GM12878 (cell line): ENCODE results near the gene FHOD3. TPM values are rescaled to one million over a fixed set of nuclear protein-coding genes. Genes with fewer than 3 reads are reported as not detected.

Experiments used
- ATAC-seq: fragments of 200-7000 bp; cut with Tn5 transposase; 3 replicates; pipeline ENCODE4 v1.9.1; 2020; ENCODE audit warnings: mild to moderate bottlenecking, moderate library complexity
- BruUV-seq: library from RNA; stranded (reverse); fragments of 400-500 nt; replicated peaks from 2 replicates; lab custom pipeline; 2021; lab: Mats Ljungman, UMichigan
- CTCF ChIA-PET: fragments of 300-600 bp; sonication (Branson Sonifier 250); formaldehyde crosslinking; extraction: SDS; loops from one replicate; lab custom pipeline; 2021; ENCODE audit warnings: inconsistent platforms; lab: Yijun Ruan, JAX
- POLR2A ChIA-PET: fragments of 350-600 bp; formaldehyde crosslinking; extraction: SDS; loops from one replicate; lab custom pipeline; 2021; ENCODE audit warnings: inconsistent platforms; lab: Charles Lee
- RAD21 ChIA-PET: fragments of 300-600 bp; sonication (Branson Sonifier 250); formaldehyde crosslinking; loops from one replicate; lab custom pipeline; 2023; ENCODE audit warnings: antibody characterized with exemption; ENCODE audit not compliant: unreplicated experiment; lab: Charles Lee
- SMC1A ChIA-PET: fragments of 300-600 bp; sonication (Branson Sonifier 250); formaldehyde crosslinking; loops from one replicate; lab custom pipeline; 2023; ENCODE audit not compliant: unreplicated experiment, uncharacterized antibody; lab: Charles Lee
- DNase-seq: peaks from one replicate; pipeline ENCODE4 v3.0.0-alpha.2; 2011; ENCODE audit warnings: low read depth, low spot score
- FAIRE-seq: peaks from 3 replicates; lab custom pipeline; 2011; peaks lifted over from hg19 to GRCh38; lab: Jason Lieb, UNC
- H2AFZ ChIP-seq: 2 replicates; pipeline ENCODE4 v1.6.0; 2011; ENCODE audit warnings: low read depth, low read length, control low read depth; ENCODE audit not compliant: control insufficient read depth
- H3K27ac ChIP-seq: 2 replicates; pipeline ENCODE4 v1.5.1; 2011; ENCODE audit warnings: control low read depth; ENCODE audit not compliant: control insufficient read depth, insufficient read depth
- H3K27me3 ChIP-seq, 2 experiments: replicated peaks in 1 of 2; 2 replicates each; pipeline versions ENCODE4 v1.6.0 to v1.6.1; 2011; ENCODE audit warnings: low read length in 1 of 2; ENCODE audit not compliant: control insufficient read depth in 2 of 2, insufficient read depth in 2 of 2
- H3K36me3 ChIP-seq, 2 experiments: 2 replicates each; pipeline ENCODE4 v1.5.1; 2011; ENCODE audit warnings: low read length in 1 of 2; ENCODE audit not compliant: control insufficient read depth in 2 of 2, insufficient read depth in 2 of 2
- H3K4me1 ChIP-seq: 2 replicates; pipeline ENCODE4 v1.6.1; 2011; ENCODE audit warnings: mild to moderate bottlenecking, low read length, moderate library complexity, mixed read lengths; ENCODE audit not compliant: control insufficient read depth, insufficient read depth
- H3K4me2 ChIP-seq: 2 replicates; pipeline ENCODE4 v1.6.0; 2011; ENCODE audit warnings: control low read depth; ENCODE audit not compliant: control insufficient read depth, insufficient read depth
- H3K4me3 ChIP-seq: fragments of 200-600 bp; sonication (generic); 2 replicates; pipeline ENCODE4 v1.5.1; 2016
- H3K79me2 ChIP-seq: 2 replicates; pipeline ENCODE4 v1.6.0; 2011; ENCODE audit warnings: low read length; ENCODE audit not compliant: control insufficient read depth, insufficient read depth
- H3K9ac ChIP-seq: 2 replicates; pipeline ENCODE4 v1.8.0; 2011; ENCODE audit warnings: low read length, control low read depth, mixed read lengths; ENCODE audit not compliant: control insufficient read depth, insufficient read depth
- H3K9me3 ChIP-seq: replicated peaks from 3 replicates; pipeline ENCODE4 v1.5.1; 2011; ENCODE audit warnings: mild to moderate bottlenecking, low read length; ENCODE audit not compliant: control insufficient read depth, insufficient read depth
- H4K20me1 ChIP-seq: 2 replicates; pipeline ENCODE4 v1.6.0; 2011; ENCODE audit not compliant: control insufficient read depth, insufficient read depth
- CBX3 ChIP-seq: fragments of 200-600 bp; sonication (generic); IDR thresholded peaks from 2 replicates; pipeline ENCODE4 v1.6.1; 2016; ENCODE audit warnings: low read depth, borderline replicate concordance
- CHD1 ChIP-seq: IDR thresholded peaks from 2 replicates; pipeline ENCODE4 v1.6.1; 2012; ENCODE audit warnings: low read depth, low read length, improper control_type of control experiment
- E4F1 ChIP-seq: fragments of 450-650 bp; IDR thresholded peaks from 2 replicates; pipeline ENCODE4 v1.6.1; 2018; ENCODE audit warnings: borderline replicate concordance, mild to moderate bottlenecking; ENCODE audit not compliant: partially characterized antibody
- HDAC2 ChIP-seq: fragments of 200-600 bp; sonication (generic); IDR thresholded peaks from 2 replicates; pipeline ENCODE4 v1.6.1; 2017
- HDAC6 ChIP-seq: fragments of 200-600 bp; sonication (generic); IDR thresholded peaks from one replicate; pipeline ENCODE4 v1.8.0; 2017; ENCODE audit warnings: antibody characterized with exemption; ENCODE audit not compliant: unreplicated experiment
- IRF5 ChIP-seq: fragments of 450-650 bp; IDR thresholded peaks from 2 replicates; pipeline ENCODE4 v1.6.1; 2017; ENCODE audit warnings: borderline replicate concordance
- KAT2A ChIP-seq: conservative IDR thresholded peaks from 2 replicates; pipeline ENCODE4 v1.6.1; 2011; ENCODE audit warnings: low read depth, low read length; ENCODE audit not compliant: control insufficient read depth
- KDM1A ChIP-seq: fragments of 200-600 bp; sonication (generic); IDR thresholded peaks from 2 replicates; pipeline ENCODE4 v1.6.1; 2016; ENCODE audit warnings: borderline replicate concordance
- NBN ChIP-seq: fragments of 450-650 bp; IDR thresholded peaks from 2 replicates; pipeline ENCODE4 v1.6.1; 2016
- NR2C2 ChIP-seq: IDR thresholded peaks from 2 replicates; pipeline ENCODE4 v1.6.1; 2011; ENCODE audit warnings: borderline replicate concordance, low read depth; ENCODE audit not compliant: control insufficient read depth, insufficient read length
- NRF1 ChIP-seq: conservative IDR thresholded peaks from 2 replicates; pipeline ENCODE4 v1.6.1; 2011; ENCODE audit warnings: mild to moderate bottlenecking, low read depth, low read length, improper control_type of control experiment
- ZBTB33 ChIP-seq: fragments of 450-650 bp; IDR thresholded peaks from 2 replicates; pipeline ENCODE4 v1.6.1; 2017; ENCODE audit warnings: mild to moderate bottlenecking
- ZNF592 ChIP-seq: fragments of 450-650 bp; IDR thresholded peaks from 2 replicates; pipeline ENCODE4 v1.6.1; 2017; ENCODE audit warnings: mild to moderate bottlenecking, moderate library complexity
- WGBS: methylation state at CpG from one replicate; pipeline ENCODE4 v1.1.6; 2016; ENCODE audit warnings: low lambda C conversion rate; ENCODE audit not compliant: insufficient replicate concordance, insufficient coverage; ENCODE audit errors: missing lambda C conversion rate; 5-methylcytosine and 5-hydroxymethylcytosine counted together
- in situ Hi-C: fragments of 300-500 bp; cut with MboI; formaldehyde crosslinking; loops from 9 replicates; pipeline ENCODE4 v1.14.3; 2018; ENCODE audit warnings: mixed read lengths
- intact Hi-C: fragments of 100-400 bp; cut with micrococcal nuclease; formaldehyde crosslinking; loops from one replicate; pipeline ENCODE4 v1.14.2; 2022; ENCODE audit not compliant: unreplicated experiment
- polyA plus RNA-seq, 11 experiments: library from polyadenylated mRNA; depleted of rRNA in 4 of 11; unstranded in 6 of 11; stranded (reverse) in 5 of 11; fragments of >200 nt; fragmentation: Nextera tagmentation in 4 of 11; fragmentation: Illumina TruSeq in 1 of 11; extraction: Ambion mirVana in 4 of 11; extraction: Trizol in 1 of 11; gene quantifications; 1 replicate in 1 of 11; 2 replicates in 10 of 11; pipeline versions ENCODE4 v1.2.1 to v1.2.3, GENCODE V29; 2011 to 2016; ENCODE audit warnings: inconsistent platforms in 2 of 11, missing spikeins in 2 of 11, low read depth in 1 of 11
- total RNA-seq, 4 experiments: library from RNA; depleted of rRNA in 3 of 4; stranded (reverse); fragments of >200 nt in 3 of 4; fragmentation: Illumina TruSeq in 1 of 4; extraction: Trizol in 1 of 4; gene quantifications; 2 replicates each; pipeline versions ENCODE4 v1.2.1 to v1.2.3, GENCODE V29; 2013 to 2021

FHOD3 gene
- total and polyA plus RNA-seq, 10 of the 15 experiments (the other 5 are each of a cell fraction or from before 2014, with no cell fraction given), result 0.77 to 26.7 (median 10.4) TPM

GRCh38 chr18:36728345-36728744 lies 430.8 kb downstream of the FHOD3 start:
- no TSS peak for BruUV-seq
- in situ Hi-C loops (no loop called here), intact Hi-C loops (no loop called here)
- RAD21 ChIA-PET, result no interaction called here
- H3K79me2 ChIP-seq, result no peaks in the 10 kb centered on the region
- no peaks in the 10 kb centered on the region for H3K36me3 ChIP-seq
- no peak overlapping the region for H3K4me2 ChIP-seq
- no peak overlapping the region for H3K9ac ChIP-seq
- no peak overlapping the region for H2AFZ ChIP-seq
- FAIRE-seq (no peak), ATAC-seq (no peak), DNase-seq (no peak)
- no peaks in the 10 kb centered on the region for H3K9me3 ChIP-seq
- POLR2A ChIA-PET, result no interaction called here
- H3K27ac ChIP-seq, result no peak overlapping the region
- no peaks in the 10 kb centered on the region for H3K27me3 ChIP-seq
- CTCF ChIA-PET, result interaction anchor here (1.2 kb wide), 1 partner anchor 9 kb away, joined by 3 read pairs; no protein-coding TSS in a partner anchor
- H4K20me1 ChIP-seq, result no peaks in the 10 kb centered on the region; the same call in 1 of the 2 replicates
- H3K4me1 ChIP-seq, result no peaks in the 10 kb centered on the region
- no peak overlapping the region for H3K4me3 ChIP-seq
- 6% methylated on average over 4 of the region's 4 CpGs for WGBS
- SMC1A ChIA-PET, result no interaction called here
- TF ChIP-seq ZBTB33 (no peak), KDM1A (no peak), NR2C2 (no peak), E4F1 (no peak), HDAC2 (no peak), HDAC6 (no peak), CHD1 (no peak), ZNF592 (no peak), NBN (no peak), IRF5 (no peak), KAT2A (no peak), NRF1 (no peak), CBX3 (no peak)
